WI38 (cell line): Measurements from ENCODE around the gene CPT1B.

Source experiments
- H3K4me3 ChIP-seq: 2 replicates; pipeline ENCODE4 v1.5.1; 2011; ENCODE audit warnings: low read depth, mild to moderate bottlenecking, control low read depth, low read length
- TF ChIP-seq, protein P1 (sequence below): IDR thresholded peaks from 2 replicates; pipeline ENCODE4 v1.5.1; 2012; ENCODE audit warnings: low read depth, mild to moderate bottlenecking, control low read depth, low read length

Gene CPT1B

DNA sequence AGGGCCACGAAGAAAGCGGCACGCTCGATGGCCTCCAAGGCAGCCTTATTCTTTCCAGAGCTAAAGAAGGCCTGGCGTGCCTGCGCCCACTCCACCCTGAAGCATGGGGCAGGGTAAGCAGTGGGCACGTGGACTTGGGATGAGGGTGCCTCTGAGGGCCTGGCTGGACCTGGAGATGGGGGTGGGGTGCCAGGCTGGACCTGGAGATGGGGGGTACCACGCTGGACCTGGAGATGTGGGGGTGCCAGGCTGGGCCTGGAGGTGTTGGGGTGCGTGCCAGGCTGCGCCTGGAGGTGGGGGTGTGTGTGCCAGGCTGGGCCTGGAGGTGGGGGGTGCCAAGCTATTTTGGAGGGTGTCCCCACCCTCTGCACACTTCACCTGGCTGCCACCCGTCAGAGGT lies 5.3 kb downstream of the CPT1B start:
- no peak overlapping the region for H3K4me3 ChIP-seq
- TF ChIP-seq, protein P1, sequence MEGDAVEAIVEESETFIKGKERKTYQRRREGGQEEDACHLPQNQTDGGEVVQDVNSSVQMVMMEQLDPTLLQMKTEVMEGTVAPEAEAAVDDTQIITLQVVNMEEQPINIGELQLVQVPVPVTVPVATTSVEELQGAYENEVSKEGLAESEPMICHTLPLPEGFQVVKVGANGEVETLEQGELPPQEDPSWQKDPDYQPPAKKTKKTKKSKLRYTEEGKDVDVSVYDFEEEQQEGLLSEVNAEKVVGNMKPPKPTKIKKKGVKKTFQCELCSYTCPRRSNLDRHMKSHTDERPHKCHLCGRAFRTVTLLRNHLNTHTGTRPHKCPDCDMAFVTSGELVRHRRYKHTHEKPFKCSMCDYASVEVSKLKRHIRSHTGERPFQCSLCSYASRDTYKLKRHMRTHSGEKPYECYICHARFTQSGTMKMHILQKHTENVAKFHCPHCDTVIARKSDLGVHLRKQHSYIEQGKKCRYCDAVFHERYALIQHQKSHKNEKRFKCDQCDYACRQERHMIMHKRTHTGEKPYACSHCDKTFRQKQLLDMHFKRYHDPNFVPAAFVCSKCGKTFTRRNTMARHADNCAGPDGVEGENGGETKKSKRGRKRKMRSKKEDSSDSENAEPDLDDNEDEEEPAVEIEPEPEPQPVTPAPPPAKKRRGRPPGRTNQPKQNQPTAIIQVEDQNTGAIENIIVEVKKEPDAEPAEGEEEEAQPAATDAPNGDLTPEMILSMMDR: no peak

- TF ChIP-seq, protein P1: no peak
- no peak overlapping the region for H3K4me3 ChIP-seq
Measured at GRCh38 chr22:50571264-50572175, 6.7 kb downstream of the CPT1B start.

DNA sequence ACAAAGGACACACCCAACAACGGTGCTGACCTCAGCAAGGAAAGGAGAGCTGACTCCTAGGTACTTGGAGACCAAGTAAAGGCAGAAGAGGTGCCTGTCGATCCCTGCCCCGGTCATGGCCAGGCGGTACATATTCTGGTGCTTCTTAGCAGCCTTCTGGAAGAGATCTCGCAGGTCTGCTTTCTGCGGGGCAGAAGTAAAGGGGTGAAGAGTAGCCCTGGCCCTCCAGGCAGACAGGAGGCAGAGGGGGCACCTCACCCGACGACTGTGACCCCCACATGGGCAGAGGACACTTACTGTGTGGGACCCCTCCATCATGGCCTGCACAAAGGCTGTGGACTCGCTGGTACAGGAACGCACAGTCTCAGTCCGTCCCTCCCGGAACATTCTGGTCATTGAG lies 7.4 kb downstream of the CPT1B start:
- TF ChIP-seq, protein P1: no peak
- H3K4me3 ChIP-seq: no peak overlapping the region

- TF ChIP-seq, protein P1: no peak
- no peak overlapping the region for H3K4me3 ChIP-seq
Measured at GRCh38 chr22:50569896-50570535, 8.2 kb downstream of the CPT1B start.

- TF ChIP-seq, protein P1: no peak
- H3K4me3 ChIP-seq: no peak overlapping the region
Measured at GRCh38 chr22:50569041-50569459, 9.2 kb downstream of the CPT1B start.

GRCh38 chr22:50568626-50569025 lies 9.6 kb downstream of the CPT1B start:
- no peak overlapping the region for H3K4me3 ChIP-seq
- TF ChIP-seq, protein P1: no peak

DNA sequence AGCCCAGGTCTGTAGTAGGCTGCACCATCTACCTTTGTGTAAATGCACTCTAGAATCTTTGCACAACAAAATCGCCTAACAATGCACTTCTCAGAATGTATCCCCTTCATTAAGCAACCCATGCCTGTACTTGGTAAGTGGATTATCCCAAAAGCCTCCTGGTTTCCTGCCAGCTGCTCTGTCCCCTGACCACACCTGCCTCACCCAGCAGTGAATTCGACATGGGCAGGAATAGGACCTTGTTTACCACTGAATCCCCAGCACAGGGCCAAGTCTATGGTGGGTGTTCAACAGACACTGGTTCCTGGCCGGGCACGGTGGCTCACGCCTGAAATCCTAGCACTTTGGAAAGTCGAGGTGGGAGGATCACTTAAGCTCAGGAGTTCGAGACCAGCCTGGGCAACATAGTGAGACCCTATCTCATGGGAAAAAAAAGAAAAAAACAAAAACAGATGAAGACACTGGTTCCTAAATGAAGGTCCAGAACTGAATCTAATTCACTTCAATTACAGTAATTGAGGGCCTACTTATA lies 10.4 kb downstream of the CPT1B start:
- TF ChIP-seq, protein P1: no peak
- no peak overlapping the region for H3K4me3 ChIP-seq
